H1 (cell line): ENCODE data around the gene COL4A1. TPM values are rescaled to one million over a fixed set of nuclear protein-coding genes. Genes with fewer than 3 reads are reported as not detected.
A peak's percentile ranks its signal among the peaks of the same experiment; 100 is the strongest.

Experiments
- CTCF ChIA-PET: fragments of 300-600 bp; sonication (Branson Sonifier 250); formaldehyde crosslinking; loops from one replicate; lab custom pipeline; 2021; ENCODE audit not compliant: partially characterized antibody; lab: Charles Lee
- POLR2A ChIA-PET: fragments of 300-600 bp; sonication (Branson Sonifier 250); formaldehyde crosslinking; loops from one replicate; lab custom pipeline; 2021; ENCODE audit warnings: inconsistent platforms; ENCODE audit not compliant: partially characterized antibody; lab: Charles Lee
- DNase-seq, 2 experiments: peaks; one replicate each; pipeline versions ENCODE4 v3.0.0 to v3.0.0-alpha.2; 2010 to 2022; ENCODE audit warnings: low spot score in 2 of 2, low read depth in 1 of 2, mixed read lengths in 1 of 2
- FAIRE-seq: peaks from 2 replicates; lab custom pipeline; 2011; peaks lifted over from hg19 to GRCh38; lab: Jason Lieb, UNC
- H2AFZ ChIP-seq: 2 replicates; pipeline ENCODE4 v1.8.1; 2012; ENCODE audit warnings: low read length, inconsistent platforms
- H2AK5ac ChIP-seq: 2 replicates; pipeline ENCODE4 v1.6.1; 2013; ENCODE audit warnings: low read depth, low read length
- H2BK120ac ChIP-seq: replicated peaks from 2 replicates; pipeline ENCODE3; 2013; ENCODE audit warnings: low read depth, low read length, inconsistent platforms
- H2BK12ac ChIP-seq: 2 replicates; pipeline ENCODE4 v1.6.1; 2013; ENCODE audit warnings: low read depth, low read length
- H2BK15ac ChIP-seq: 2 replicates; pipeline ENCODE4 v1.6.1; 2013; ENCODE audit warnings: low read length
- H2BK20ac ChIP-seq: 2 replicates; pipeline ENCODE4 v1.6.1; 2013; ENCODE audit warnings: low read length
- H2BK5ac ChIP-seq: 2 replicates; pipeline ENCODE4 v1.6.1; 2013; ENCODE audit warnings: low read depth, low read length
- H3K14ac ChIP-seq: 2 replicates; pipeline ENCODE4 v1.6.1; 2013; ENCODE audit warnings: inconsistent platforms; ENCODE audit not compliant: insufficient read length
- H3K18ac ChIP-seq: 2 replicates; pipeline ENCODE4 v1.6.1; 2013; ENCODE audit warnings: low read length; ENCODE audit errors: extremely low read depth
- H3K23ac ChIP-seq: 2 replicates; pipeline ENCODE4 v1.6.1; 2013; ENCODE audit warnings: inconsistent platforms; ENCODE audit not compliant: insufficient read length
- H3K23me2 ChIP-seq: 2 replicates; pipeline ENCODE4 v1.6.1; 2013; ENCODE audit warnings: low read depth, low read length
- H3K27ac ChIP-seq: 2 replicates; pipeline ENCODE4 v1.6.1; 2011; ENCODE audit warnings: low read depth, low read length, inconsistent platforms
- H3K27me3 ChIP-seq, 4 experiments: replicated peaks in 1 of 4; 1 replicate in 1 of 4; 2 replicates in 3 of 4; pipeline versions ENCODE4 v1.6.1 to v1.8.1; 2011 to 2013; ENCODE audit warnings: low read length in 3 of 4, mild to moderate bottlenecking in 3 of 4, inconsistent platforms in 2 of 4, mixed read lengths in 2 of 4, moderate library complexity in 1 of 4; ENCODE audit not compliant: control insufficient read depth in 3 of 4, insufficient read depth in 3 of 4; ENCODE audit errors: extremely low read depth in 1 of 4
- H3K36me3 ChIP-seq, 4 experiments: 2 replicates each; pipeline versions ENCODE4 v1.6.1 to v1.8.1; 2011 to 2013; ENCODE audit warnings: mild to moderate bottlenecking in 4 of 4, low read length in 3 of 4, moderate library complexity in 2 of 4, control low read depth in 1 of 4, inconsistent platforms in 1 of 4; ENCODE audit not compliant: insufficient read depth in 4 of 4, control insufficient read depth in 2 of 4
- H3K4ac ChIP-seq: replicated peaks from 2 replicates; pipeline ENCODE3; 2013; ENCODE audit warnings: low read length, low read depth, mixed read lengths, inconsistent platforms; ENCODE audit not compliant: insufficient read length
- H3K4me1 ChIP-seq, 4 experiments: replicated peaks in 1 of 4; 1 replicate in 1 of 4; 2 replicates in 3 of 4; pipeline versions ENCODE4 v1.6.1 to v1.8.1; 2011 to 2013; ENCODE audit warnings: low read length in 3 of 4, inconsistent platforms in 2 of 4, mixed read lengths in 1 of 4; ENCODE audit not compliant: insufficient read depth in 4 of 4, control insufficient read depth in 3 of 4
- H3K4me2 ChIP-seq, 2 experiments: 2 replicates each; pipeline versions ENCODE4 v1.6.1 to v1.8.1; 2011 to 2013; ENCODE audit warnings: low read depth in 2 of 2, low read length in 2 of 2, control low read depth in 1 of 2, inconsistent platforms in 1 of 2, mild to moderate bottlenecking in 1 of 2; ENCODE audit not compliant: insufficient read depth in 1 of 2
- H3K4me3 ChIP-seq, 4 experiments: fragments of 200-600, 300-600 bp in 1 of 4; sonication (generic), shearing (Covaris generic), sonication (Bioruptor Twin) in 1 of 4; 2 replicates each; pipeline versions ENCODE4 v1.5.1 to v1.8.1; 2011 to 2016; ENCODE audit warnings: low read length in 4 of 4, low read depth in 3 of 4, control low read depth in 2 of 4, inconsistent platforms in 2 of 4, mild to moderate bottlenecking in 2 of 4, mixed read lengths in 1 of 4, moderate library complexity in 1 of 4; ENCODE audit not compliant: insufficient read depth in 2 of 4; ENCODE audit errors: extremely low read depth in 1 of 4
- H3K56ac ChIP-seq: replicated peaks from 2 replicates; pipeline ENCODE3; 2013; ENCODE audit warnings: low read depth, mild to moderate bottlenecking, mixed read lengths, low read length, inconsistent platforms; ENCODE audit not compliant: insufficient read length
- H3K79me1 ChIP-seq: 2 replicates; pipeline ENCODE4 v1.6.1; 2013; ENCODE audit warnings: low read depth, low read length, control low read depth
- H3K79me2 ChIP-seq, 2 experiments: 2 replicates each; pipeline versions ENCODE4 v1.6.1 to v1.8.1; 2012 to 2013; ENCODE audit warnings: low read length in 2 of 2, mild to moderate bottlenecking in 2 of 2, inconsistent platforms in 1 of 2; ENCODE audit not compliant: insufficient read depth in 2 of 2, control insufficient read depth in 1 of 2
- H3K9ac ChIP-seq, 4 experiments: replicated peaks in 1 of 4; 1 replicate in 1 of 4; 2 replicates in 3 of 4; pipeline versions ENCODE4 v1.6.1 to v1.8.1; 2011 to 2013; ENCODE audit warnings: low read depth in 3 of 4, low read length in 3 of 4, control low read depth in 2 of 4, mild to moderate bottlenecking in 2 of 4, moderate library complexity in 2 of 4, inconsistent platforms in 1 of 4; ENCODE audit errors: extremely low read depth in 1 of 4
- H3K9me3 ChIP-seq, 2 experiments: 2 replicates each; pipeline versions ENCODE4 v1.6.1 to v1.8.1; 2012 to 2013; ENCODE audit warnings: mild to moderate bottlenecking in 2 of 2, moderate library complexity in 2 of 2, control low read depth in 1 of 2, inconsistent platforms in 1 of 2, low read depth in 1 of 2, low read length in 1 of 2, mixed read lengths in 1 of 2; ENCODE audit not compliant: insufficient read depth in 2 of 2
- H4K20me1 ChIP-seq, 2 experiments: replicated peaks in 1 of 2; 2 replicates each; pipeline versions ENCODE3 to v1.8.1; 2011 to 2013; ENCODE audit warnings: inconsistent platforms in 2 of 2, low read length in 2 of 2, mild to moderate bottlenecking in 1 of 2; ENCODE audit not compliant: insufficient read depth in 2 of 2, control insufficient read depth in 1 of 2
- H4K5ac ChIP-seq: 2 replicates; pipeline ENCODE4 v1.6.1; 2013; ENCODE audit warnings: low read length, low read depth, mixed read lengths, inconsistent platforms; ENCODE audit not compliant: insufficient read length
- H4K8ac ChIP-seq: 2 replicates; pipeline ENCODE4 v1.8.0; 2013; ENCODE audit warnings: mild to moderate bottlenecking, moderate library complexity, low read length, inconsistent platforms; ENCODE audit not compliant: insufficient read depth; ENCODE audit errors: extremely low read depth
- H4K91ac ChIP-seq: replicated peaks from 2 replicates; pipeline ENCODE3; 2013; ENCODE audit warnings: low read length, mixed read lengths, inconsistent platforms; ENCODE audit not compliant: insufficient read length
- BCL11A ChIP-seq, 2 experiments: IDR thresholded peaks; one replicate each; pipeline ENCODE4 v1.6.1; 2011; ENCODE audit warnings: low read depth in 2 of 2, low read length in 2 of 2, mild to moderate bottlenecking in 2 of 2
- EZH2 ChIP-seq: fragments of 200-600 bp; sonication (generic); IDR thresholded peaks from 2 replicates; pipeline ENCODE4 v1.7.1; 2012; ENCODE audit warnings: low read depth, mild to moderate bottlenecking, moderate library complexity, low read length, inconsistent platforms; ENCODE audit not compliant: severe bottlenecking
- JUN ChIP-seq: IDR thresholded peaks from 2 replicates; pipeline ENCODE4 v1.6.1; 2011; ENCODE audit warnings: low read depth, mild to moderate bottlenecking, improper control_type of control experiment, low read length
- KDM1A ChIP-seq: fragments of 200-600, 300-600 bp; sonication (generic); IDR thresholded peaks from 2 replicates; pipeline ENCODE4 v1.7.1; 2016; ENCODE audit warnings: mild to moderate bottlenecking, low read length, borderline replicate concordance
- MAX ChIP-seq: IDR thresholded peaks from 2 replicates; pipeline ENCODE4 v1.6.1; 2012; ENCODE audit warnings: inconsistent platforms
- NANOG ChIP-seq: IDR thresholded peaks from 2 replicates; pipeline ENCODE4 v1.6.1; 2011; ENCODE audit warnings: low read length, low read depth, mild to moderate bottlenecking, inconsistent platforms; ENCODE audit not compliant: insufficient read depth, poor library complexity, severe bottlenecking
- RAD21 ChIP-seq, 2 experiments: IDR thresholded peaks in 1 of 2; conservative IDR thresholded peaks in 1 of 2; 2 replicates each; pipeline ENCODE4 v1.6.1; 2011; ENCODE audit warnings: low read depth in 2 of 2, low read length in 2 of 2, improper control_type of control experiment in 1 of 2, inconsistent platforms in 1 of 2, mild to moderate bottlenecking in 1 of 2, moderate library complexity in 1 of 2
- SAP30 ChIP-seq: fragments of 300-600 bp; sonication (generic); IDR thresholded peaks from 2 replicates; pipeline ENCODE4 v1.7.1; 2012; ENCODE audit warnings: low read length, moderate library complexity, mild to moderate bottlenecking, inconsistent platforms; ENCODE audit not compliant: insufficient read depth, insufficient replicate concordance
- TAF1 ChIP-seq: IDR thresholded peaks from 2 replicates; pipeline ENCODE4 v1.6.1; 2011; ENCODE audit warnings: mild to moderate bottlenecking, low read depth, low read length
- TAF7 ChIP-seq: optimal IDR thresholded peaks from 2 replicates; pipeline ENCODE3; 2011; ENCODE audit warnings: low read depth, mild to moderate bottlenecking, inconsistent platforms, low read length, moderate library complexity, borderline replicate concordance
- USF2 ChIP-seq: IDR thresholded peaks from 2 replicates; pipeline ENCODE4 v1.6.1; 2011; ENCODE audit warnings: low read length, improper control_type of control experiment
- WGBS, 2 experiments: shearing (Covaris generic) in 1 of 2; methylation state at CpG; one replicate each; pipeline versions ENCODE4 v1.1.6 to v1.1.7; 2013 to 2015; ENCODE audit warnings: low lambda C conversion rate in 2 of 2, mixed read lengths in 2 of 2, inconsistent platforms in 1 of 2, low coverage in 1 of 2, missing lambda C conversion rate in 1 of 2; ENCODE audit not compliant: insufficient replicate concordance in 2 of 2, insufficient coverage in 1 of 2, insufficient read length in 1 of 2; ENCODE audit errors: extremely low coverage in 1 of 2, missing lambda C conversion rate in 1 of 2; 5-methylcytosine and 5-hydroxymethylcytosine counted together
- polyA plus RNA-seq, 7 experiments: library from polyadenylated mRNA; depleted of rRNA in 3 of 7; stranded (reverse) in 5 of 7; unstranded in 2 of 7; fragments of >200 nt in 5 of 7; fragments of 200-250 nt in 2 of 7; gene quantifications; 1 replicate in 5 of 7; 2 replicates in 1 of 7; 4 replicates in 1 of 7; pipeline versions ENCODE4 v1.2.1 to v1.2.3, GENCODE V29; 2011 to 2013; ENCODE audit warnings: missing spikeins in 2 of 7, mixed read lengths in 2 of 7
- total RNA-seq: library from RNA; stranded (reverse); fragmentation: NEBNext Ultra II Directional; extraction: Animal tissue kit (Norgen Biotek cat#: 25700); gene quantifications from 2 replicates; pipeline ENCODE4 v1.2.1, GENCODE V29; 2021

The COL4A1 gene
- total and polyA plus RNA-seq, 2 of the 8 experiments (the other 6 are each of a cell fraction or from before 2014, with no cell fraction given), result 30.7 to 82.0 TPM

- FAIRE-seq (no peak), DNase-seq (peak in 1 of 2 experiments; percentile 93)
- Histone ChIP-seq H3K27me3 (peaks cover 0 to 7% (median 2%) of the 10 kb centered on the region in 4 experiments; a peak in 4 of 7 replicates), H3K79me1 (no peaks in the 10 kb centered on the region), H3K4me2 (no peak overlapping the region), H3K9ac (no peak overlapping the region), H3K18ac (no peak overlapping the region), H3K9me3 (no peaks in the 10 kb centered on the region), H3K4me1 (peaks cover 0 to 5% (median 2%) of the 10 kb centered on the region in 4 experiments; a peak in 2 of 7 replicates), H3K23ac (no peak overlapping the region), H3K56ac (no peak overlapping the region), H2BK120ac (no peak overlapping the region), H2BK5ac (no peak overlapping the region), H2AK5ac (no peak overlapping the region), H4K91ac (no peak overlapping the region), H3K4me3 (no peak overlapping the region), H2BK15ac (no peak overlapping the region), H4K8ac (no peak overlapping the region), H4K5ac (no peak overlapping the region), H3K23me2 (no peaks in the 10 kb centered on the region), H2BK12ac (no peak overlapping the region), H3K14ac (no peak overlapping the region), H3K27ac (no peak overlapping the region), H2BK20ac (no peak overlapping the region), H3K36me3 (no peaks in the 10 kb centered on the region), H4K20me1 (no peaks in the 10 kb centered on the region), H3K4ac (no peak overlapping the region), H2AFZ (no peak overlapping the region), H3K79me2 (no peaks in the 10 kb centered on the region)
- POLR2A ChIA-PET, result interaction anchor here (0.9 kb wide), 1 partner anchor 21 kb away, joined by 4 read pairs; no protein-coding TSS in a partner anchor
- 14% methylated on average over 22 of the region's 23 CpGs; no CpG with 5 or more reads in 1 of the 2 experiments for WGBS, 2 experiments
- CTCF ChIA-PET, result interaction anchor here (0.7 to 3.4 kb wide), 20 partner anchors 8 to 1202 kb away, joined by 3 to 17 read pairs (median 3); no protein-coding TSS in a partner anchor
- TF ChIP-seq USF2 (no peak), JUN (no peak), NANOG (no peak), EZH2 (no peak), TAF1 (no peak), BCL11A (IDR thresholded peaks at IDR 0.05; ENCODE audit: low read depth in 2 of 2, low read length in 2 of 2) (no peak), TAF7 (no peak), RAD21 (IDR thresholded peaks at IDR 0.05 in 1 of 2, conservative IDR thresholded peaks at IDR 0.05 in 1 of 2; ENCODE audit: low read depth in 2 of 2, low read length in 2 of 2) (peak; percentile 85 to 88), MAX (0 out of 2 replicates have a peak, but pooled peaks have one; percentile 33), SAP30 (no peak), KDM1A (peak; percentile 76; the same call in 1 of the 2 replicates)
These were observed 190.9 kb downstream of the COL4A1 start for GRCh38 chr13:110116072-110116487.
